IMR-90 (cell line): ENCODE measurements around the gene TGM1.

Experiments
- BHLHE40 ChIP-seq: fragments of 150-350 bp; IDR thresholded peaks from 2 replicates; pipeline ENCODE4 v1.6.1; 2016; ENCODE audit warnings: mild to moderate bottlenecking, low read depth, low read length
- CTCF ChIP-seq: conservative IDR thresholded peaks from 2 replicates; pipeline ENCODE4 v1.5.1; 2012; ENCODE audit warnings: mild to moderate bottlenecking, low read depth, low read length, improper control_type of control experiment
- POLR2A ChIP-seq: IDR thresholded peaks from 2 replicates; pipeline ENCODE4 v1.6.1; 2012; ENCODE audit warnings: mild to moderate bottlenecking, low read depth, low read length
- RAD21 ChIP-seq: IDR thresholded peaks from 2 replicates; pipeline ENCODE4 v1.6.1; 2012; ENCODE audit warnings: low read length, improper control_type of control experiment
- RFX5 ChIP-seq: IDR thresholded peaks from 2 replicates; pipeline ENCODE4 v1.8.0; 2012; ENCODE audit warnings: low read depth, mild to moderate bottlenecking, low read length, moderate library complexity
- USF2 ChIP-seq: fragments of 150-350 bp; IDR thresholded peaks from 2 replicates; pipeline ENCODE4 v1.6.1; 2017; ENCODE audit warnings: mild to moderate bottlenecking, antibody characterized with exemption, low read length, low read depth

- no peak for TF ChIP-seq BHLHE40
- TF ChIP-seq POLR2A: no peak
- TF ChIP-seq USF2: no peak
- TF ChIP-seq CTCF: no peak
- no peak for TF ChIP-seq RAD21
- no peak for TF ChIP-seq RFX5
These were observed 29.5 kb downstream of the TGM1 start for GRCh38 chr14:24233538-24233866.
